HG03575 (cell line): ENCODE data around the gene CTNNA2.
"Not testable (repeated sequence)": the region's sequence is repeated elsewhere in the genome, so short reads cannot be mapped to it uniquely, and the experiment has no call there.

Experiments used
- ATAC-seq: cut with Tn5 transposase; IDR thresholded peaks from one replicate; pipeline ENCODE4 v1.9.1; 2021; ENCODE audit not compliant: unreplicated experiment, insufficient number of reproducible peaks, low FRiP score; ENCODE audit errors: extremely low read depth

CTNNA2 gene

DNA sequence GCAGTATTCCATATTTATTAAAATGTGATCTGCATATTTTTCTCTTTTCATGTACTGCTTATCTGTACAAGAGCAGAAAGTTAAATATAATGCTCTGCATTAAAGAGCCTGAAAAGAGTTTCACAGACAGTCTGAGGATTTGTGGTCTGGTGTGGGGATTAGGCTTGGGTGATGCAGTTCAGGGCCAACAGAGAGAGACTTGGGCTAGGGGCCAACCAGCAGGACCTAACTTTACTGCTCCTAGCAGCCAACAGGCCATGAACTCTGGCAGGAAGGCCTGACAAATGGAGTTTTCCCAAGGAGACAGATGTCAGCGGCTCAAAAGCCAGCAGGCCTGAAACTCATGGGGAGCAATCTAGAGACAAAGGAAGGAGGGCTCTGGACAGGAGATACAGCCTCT lies 622.1 kb downstream of the CTNNA2 start:
- ATAC-seq = no peak

DNA sequence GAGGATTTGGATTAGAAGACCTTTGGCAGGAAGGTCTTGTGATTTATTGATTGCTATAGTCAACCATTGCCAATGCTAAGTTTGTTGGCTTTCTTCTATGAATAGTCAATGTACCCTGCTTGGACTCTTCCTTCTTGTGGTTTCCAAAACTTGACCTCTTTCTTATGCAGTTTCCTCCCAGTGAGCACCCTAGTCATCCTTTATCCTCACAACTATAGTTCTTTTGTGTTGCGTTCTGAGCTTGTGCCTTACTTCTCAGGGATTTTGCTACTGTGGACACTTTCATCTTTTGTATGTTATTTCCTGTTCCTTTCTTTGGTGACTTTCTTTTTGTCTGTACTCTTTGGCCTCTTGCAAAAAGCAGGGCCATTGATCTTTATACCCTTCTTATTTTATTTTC lies 623.5 kb downstream of the CTNNA2 start:
- no peak for ATAC-seq

- no peak for ATAC-seq
Observed at GRCh38 chr2:80139001-80139400, 626.1 kb downstream of the CTNNA2 start.

GRCh38 chr2:80141007-80141726 lies 628.3 kb downstream of the CTNNA2 start:
- no peak for ATAC-seq

DNA sequence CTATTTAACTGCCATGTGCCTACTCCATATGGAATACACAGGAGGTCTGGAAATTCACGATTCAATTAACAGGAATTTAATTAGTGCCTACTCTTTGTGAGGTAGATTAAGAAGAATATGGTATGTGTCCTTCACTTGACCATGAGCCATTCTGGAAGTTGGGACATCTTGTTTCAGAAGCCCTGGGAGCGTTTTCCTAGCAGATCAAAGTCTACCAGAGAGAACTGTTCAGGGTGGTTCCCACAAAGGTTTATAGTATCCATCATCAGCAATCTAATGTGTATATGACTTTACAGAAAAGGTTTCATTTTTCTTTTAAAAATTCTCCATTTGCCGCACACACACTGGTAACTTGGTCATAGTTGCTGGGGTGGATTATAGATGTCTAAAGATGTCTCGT lies 632.6 kb downstream of the CTNNA2 start:
- no peak for ATAC-seq

DNA sequence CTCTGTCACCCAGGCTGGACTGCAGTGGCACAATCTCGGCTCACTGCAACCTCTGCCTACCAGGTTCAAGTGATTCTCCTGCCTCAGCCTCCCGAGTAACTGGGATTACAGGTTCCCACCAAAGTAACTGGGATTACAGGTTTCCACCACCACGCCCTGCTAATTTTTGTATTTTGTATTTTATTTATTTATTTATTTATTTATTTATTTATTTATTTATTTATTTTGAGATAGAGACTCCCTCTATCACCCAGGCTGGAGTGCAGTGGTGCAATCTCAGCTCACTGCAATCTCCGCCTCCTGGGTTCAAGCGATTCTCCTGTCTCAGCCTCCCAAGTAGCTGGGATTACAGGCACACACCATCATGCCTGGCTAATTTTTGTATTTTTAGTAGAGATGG lies 633.9 kb downstream of the CTNNA2 start:
- ATAC-seq = not testable (repeated sequence)

DNA sequence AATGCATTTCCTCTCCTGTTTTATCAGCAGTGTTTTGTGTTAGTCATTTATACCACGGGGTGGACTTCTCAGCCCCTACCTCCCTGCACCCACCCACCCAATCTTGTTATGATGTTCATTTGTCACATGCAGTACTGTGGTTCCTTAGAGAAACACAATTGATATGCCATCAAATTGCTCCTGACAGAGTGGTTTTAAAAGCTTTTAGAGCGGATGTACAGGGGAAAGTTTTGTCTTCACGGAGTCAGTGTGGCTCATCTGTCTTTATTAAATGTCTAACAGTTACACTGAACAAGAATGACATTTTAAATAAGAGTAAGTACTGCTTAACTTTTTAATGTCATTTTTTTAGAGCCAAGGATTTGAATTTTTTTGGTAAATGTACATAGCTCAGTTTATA lies 634.8 kb downstream of the CTNNA2 start:
- no peak for ATAC-seq

GRCh38 chr2:80148906-80149305 lies 636.1 kb downstream of the CTNNA2 start:
- no peak for ATAC-seq

GRCh38 chr2:80149991-80150390 lies 637.1 kb downstream of the CTNNA2 start:
- ATAC-seq = no peak

GRCh38 chr2:80151248-80151647 lies 638.4 kb downstream of the CTNNA2 start:
- ATAC-seq = no peak

- ATAC-seq = no peak
Observed at GRCh38 chr2:80151651-80152050, 638.8 kb downstream of the CTNNA2 start.

DNA sequence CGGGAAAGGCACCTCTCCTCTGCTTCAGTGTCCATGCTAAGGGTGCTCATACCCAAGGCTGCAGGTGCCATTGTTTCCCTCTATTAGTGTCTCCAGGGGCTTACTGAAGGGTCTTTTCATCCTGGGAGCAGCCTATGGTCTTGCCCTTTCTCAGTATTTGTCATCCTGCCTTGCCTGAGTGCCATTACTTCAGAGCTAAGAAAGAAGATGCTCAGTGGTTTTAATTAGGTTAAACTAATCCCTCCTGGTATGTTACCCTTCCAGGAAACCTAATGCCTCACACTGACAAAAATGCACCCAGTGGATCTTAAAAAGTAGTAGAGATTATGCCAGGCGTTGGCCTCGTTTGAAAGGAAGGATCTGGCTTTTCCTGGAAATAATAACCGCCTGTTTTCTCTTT lies 640.3 kb downstream of the CTNNA2 start:
- no peak for ATAC-seq

GRCh38 chr2:80153768-80154167 lies 640.9 kb downstream of the CTNNA2 start:
- ATAC-seq = no peak

DNA sequence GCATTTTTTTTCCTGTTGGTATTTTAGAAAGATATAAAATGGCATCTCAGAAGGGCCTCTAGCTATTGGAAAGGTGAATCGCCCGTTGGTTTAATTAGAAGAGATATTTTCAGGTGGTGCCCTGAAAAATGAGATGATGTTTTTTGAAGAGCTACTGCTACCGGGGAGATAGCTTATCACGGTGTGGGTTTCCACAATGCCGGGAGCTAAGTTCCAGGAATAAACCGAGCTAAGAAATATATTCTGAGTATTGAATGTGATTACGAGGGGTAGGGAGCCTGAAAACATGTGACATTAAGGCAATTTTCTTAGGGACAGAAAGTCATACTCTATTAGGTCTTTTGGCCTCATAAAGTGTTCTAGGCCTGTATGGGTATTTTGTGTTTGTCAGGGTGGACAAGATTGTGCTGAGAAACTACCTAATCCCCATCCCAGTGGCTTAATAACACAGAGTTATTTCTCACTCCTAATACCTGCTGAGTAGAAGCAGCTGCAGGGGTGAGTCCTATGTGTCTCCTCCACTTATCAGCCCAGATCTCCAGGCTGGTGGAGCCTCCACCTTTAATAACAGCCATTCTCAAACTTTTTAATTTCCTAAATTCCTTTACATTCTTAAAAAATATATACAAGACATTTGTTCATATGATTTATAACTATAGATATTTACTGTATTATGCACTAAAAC lies 641.5 kb downstream of the CTNNA2 start:
- no peak for ATAC-seq

- no peak for ATAC-seq
Observed at GRCh38 chr2:80164375-80164774, 651.5 kb downstream of the CTNNA2 start.

DNA sequence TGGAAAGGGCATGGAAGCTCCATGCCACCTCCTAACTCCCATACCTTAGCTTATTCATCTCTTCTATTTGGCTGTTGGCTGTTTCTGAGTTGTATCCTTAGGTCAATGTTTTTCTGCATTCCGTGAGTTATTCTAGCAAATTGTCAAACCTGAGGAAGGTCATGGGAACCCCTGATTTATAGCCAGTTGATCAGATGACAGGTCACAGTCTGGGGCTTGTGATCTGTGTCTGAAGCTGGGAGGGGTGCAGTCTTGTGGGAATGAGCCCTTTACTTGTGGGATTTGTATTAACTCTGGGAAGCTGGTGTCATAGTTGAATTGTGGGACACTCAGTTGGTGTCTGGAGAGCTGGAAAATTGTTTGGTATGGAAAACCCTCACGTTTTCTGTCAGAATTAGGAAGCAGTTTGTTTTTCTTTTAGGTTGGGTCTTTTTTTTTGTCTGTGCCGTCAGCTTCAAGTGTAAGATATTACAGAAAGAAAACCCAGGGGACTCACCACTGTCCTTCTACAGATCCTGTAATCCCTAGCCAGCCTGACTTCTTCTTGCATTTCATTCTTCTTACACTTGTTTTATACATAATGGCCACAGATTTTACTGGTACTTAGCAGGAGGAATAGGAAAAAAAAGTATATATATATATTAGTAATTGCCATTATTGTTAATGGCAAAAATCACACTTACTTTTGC lies 653.8 kb downstream of the CTNNA2 start:
- ATAC-seq = no peak

DNA sequence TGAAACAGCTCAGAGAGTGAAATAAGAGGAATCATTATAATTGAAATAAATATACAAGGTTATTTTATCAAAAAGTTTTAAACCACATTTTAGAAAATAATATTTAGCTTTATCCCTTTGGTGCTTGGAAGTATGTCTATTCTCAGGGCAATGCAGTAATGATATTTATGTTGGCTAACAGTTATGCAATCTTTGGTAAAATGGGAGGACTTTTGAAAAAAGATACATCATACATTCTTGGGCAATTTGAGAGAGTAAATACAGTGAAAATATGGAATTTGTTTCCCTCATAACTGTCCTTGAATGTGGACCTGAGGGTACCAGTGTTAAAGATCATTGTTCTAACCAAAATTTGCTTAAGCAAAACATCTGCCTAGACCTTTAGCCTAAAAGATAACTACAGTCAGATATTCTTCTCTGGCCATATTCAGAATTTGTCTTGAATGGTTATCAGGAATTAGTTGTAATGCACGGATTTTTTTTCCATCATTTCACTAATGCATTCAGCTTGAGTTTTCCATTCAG lies 654.5 kb downstream of the CTNNA2 start:
- no peak for ATAC-seq

- ATAC-seq = no peak
Observed at GRCh38 chr2:80168037-80168436, 655.2 kb downstream of the CTNNA2 start.

DNA sequence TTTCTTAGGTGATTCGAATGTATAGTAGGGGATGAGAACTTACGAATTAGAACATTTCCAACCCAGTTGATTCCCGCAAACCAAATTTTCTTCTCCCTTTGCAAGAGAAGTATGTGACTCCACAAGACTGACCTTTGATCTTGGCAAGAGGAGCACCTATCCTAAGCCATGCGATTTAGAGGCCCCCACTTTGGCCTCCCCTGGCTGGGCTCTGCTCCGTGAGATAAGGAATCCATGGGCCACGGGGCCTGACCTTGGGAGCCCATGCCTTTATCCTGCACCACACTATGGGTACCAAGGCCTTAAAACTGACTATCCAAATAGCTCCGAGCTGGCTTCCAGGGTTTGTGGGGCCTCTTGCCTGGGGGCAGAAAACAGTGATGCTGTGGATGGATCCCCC lies 656.0 kb downstream of the CTNNA2 start:
- ATAC-seq = no peak
